Islet precursor cell (in vitro differentiated cells): ENCODE results near the gene AGAP3.
"Not testable (repeated sequence)": the region's sequence is repeated elsewhere in the genome, so short reads cannot be mapped to it uniquely, and the experiment has no call there.

ENCODE experiments used
- DNase-seq: peaks from one replicate; pipeline ENCODE4 v3.0.0-alpha.2; 2018

Gene AGAP3

GRCh38 chr7:151085691-151086620 is at the start of gene AGAP3:
Gene AGAP3, plus strand, starts transcription at chr7:151086475. Its CDS starts 267 bp downstream, at chr7:151086742.
- peak; percentile 93 for DNase-seq

- DNase-seq = peak; percentile 98
These were observed 47.1 kb upstream of the AGAP3 start for GRCh38 chr7:151038951-151039849.

DNA sequence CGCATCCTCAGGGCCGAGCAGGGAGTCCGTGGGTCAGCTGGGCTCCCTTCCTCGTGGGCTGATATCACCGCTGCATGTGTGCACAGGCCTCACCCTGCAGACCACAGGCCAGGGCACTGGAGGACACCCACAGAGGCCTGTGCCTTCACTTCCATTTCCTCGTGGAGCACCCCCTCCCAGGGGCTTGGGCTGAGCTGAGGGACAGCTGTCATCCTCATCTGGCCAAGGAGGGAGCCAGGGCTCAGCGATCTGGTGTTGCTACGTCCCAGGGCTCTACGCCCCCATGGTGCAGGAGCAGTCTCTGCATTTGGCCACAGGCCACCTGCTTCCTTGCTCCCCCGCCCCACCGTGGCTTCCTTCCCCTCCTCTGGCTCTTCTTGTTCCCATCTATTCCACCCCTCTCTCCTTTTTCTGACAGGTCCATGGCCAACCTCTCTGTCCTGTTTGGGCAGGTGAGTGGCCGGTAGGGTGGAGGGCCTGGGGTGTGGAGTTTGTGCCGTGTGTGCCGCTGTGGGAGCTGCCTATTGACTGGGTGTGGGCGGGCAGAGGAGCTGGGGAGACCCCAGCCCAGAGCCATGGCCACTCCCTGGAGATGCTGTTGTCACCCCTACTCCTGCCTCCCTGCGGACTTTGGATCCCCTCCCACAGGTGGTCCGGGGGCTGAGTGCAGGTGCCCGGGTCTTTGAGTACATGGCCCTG is 46.3 kb upstream of the AGAP3 start:
- no peak for DNase-seq

GRCh38 chr7:151040616-151041375 is 45.5 kb upstream of the AGAP3 start:
- DNase-seq = no peak

DNA sequence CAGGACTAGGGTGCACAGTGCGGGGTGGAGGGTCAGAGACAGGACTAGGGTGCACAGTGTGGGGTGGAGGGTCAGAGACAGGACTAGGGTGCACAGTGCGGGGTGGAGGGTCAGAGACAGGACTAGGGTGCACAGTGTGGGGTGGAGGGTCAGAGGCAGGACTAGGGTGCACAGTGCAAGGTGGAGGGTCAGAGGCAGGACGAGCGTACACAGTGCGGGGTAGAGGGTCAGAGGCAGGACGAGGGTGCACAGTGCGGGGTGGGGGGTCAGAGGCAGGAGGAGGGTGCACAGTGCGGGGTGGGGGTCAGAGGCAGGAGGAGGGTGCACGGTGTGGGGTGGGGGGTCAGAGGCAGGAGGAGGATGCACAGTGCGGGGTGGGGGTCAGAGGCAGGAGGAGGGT is 42.8 kb upstream of the AGAP3 start:
- not testable (repeated sequence) for DNase-seq

- DNase-seq = no peak
These were observed 42.3 kb upstream of the AGAP3 start for GRCh38 chr7:151043959-151044358.

- no peak for DNase-seq
These were observed 41.0 kb upstream of the AGAP3 start for GRCh38 chr7:151045262-151045661.

DNA sequence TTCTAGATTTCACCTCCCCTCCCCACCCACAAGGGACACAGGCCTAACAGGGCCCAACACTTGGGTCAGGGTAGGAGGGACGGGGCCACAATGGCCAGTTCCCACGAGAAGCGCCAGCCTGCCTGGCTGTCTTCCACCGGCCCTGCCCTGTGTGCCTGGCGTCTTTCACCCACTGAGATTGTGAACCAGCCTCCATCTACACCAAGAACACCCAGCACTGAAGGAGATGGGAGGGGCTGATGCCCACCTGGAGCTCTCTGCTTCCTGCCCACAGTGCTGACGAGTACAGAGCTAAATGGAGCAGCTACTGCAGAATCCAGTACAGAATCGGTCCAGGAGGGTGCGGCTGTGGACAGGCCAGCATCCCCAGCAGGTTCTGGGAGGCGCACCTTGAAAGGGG is 40.3 kb upstream of the AGAP3 start:
- DNase-seq = no peak

- no peak for DNase-seq
These were observed 39.4 kb upstream of the AGAP3 start for GRCh38 chr7:151046603-151047573.

- DNase-seq = no peak
These were observed 38.1 kb upstream of the AGAP3 start, which contains the start of gene ASIC3 for GRCh38 chr7:151047976-151048815. Gene ASIC3, plus strand, starts transcription at chr7:151048531. Its CDS starts 355 bp downstream, at chr7:151048886.

- no peak for DNase-seq
These were observed 37.3 kb upstream of the AGAP3 start for GRCh38 chr7:151048911-151049463.

GRCh38 chr7:151051108-151051507 is 35.2 kb upstream of the AGAP3 start:
- peak; percentile 92 for DNase-seq

DNA sequence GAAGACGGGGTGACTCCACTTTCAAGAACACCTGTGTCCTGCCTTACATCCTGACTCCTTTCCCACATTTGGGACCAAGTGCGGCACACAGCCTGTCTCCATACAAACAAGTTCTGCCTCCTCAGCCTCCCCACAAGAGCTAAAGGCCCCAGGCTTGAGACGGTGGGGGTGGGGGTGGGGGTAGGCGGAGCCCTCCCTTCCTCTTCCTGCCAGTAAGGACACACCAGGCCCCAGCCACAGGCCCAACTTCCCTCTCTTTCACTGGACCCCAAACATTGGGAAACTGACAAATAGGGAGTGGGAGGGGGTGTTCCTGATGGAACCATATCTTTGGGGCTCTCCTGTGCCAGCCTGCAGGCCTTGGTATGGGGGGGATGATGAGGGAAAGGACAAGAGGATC is 33.2 kb upstream of the AGAP3 start:
- DNase-seq = no peak

- no peak for DNase-seq
These were observed 32.5 kb upstream of the AGAP3 start for GRCh38 chr7:151053751-151054150.

DNA sequence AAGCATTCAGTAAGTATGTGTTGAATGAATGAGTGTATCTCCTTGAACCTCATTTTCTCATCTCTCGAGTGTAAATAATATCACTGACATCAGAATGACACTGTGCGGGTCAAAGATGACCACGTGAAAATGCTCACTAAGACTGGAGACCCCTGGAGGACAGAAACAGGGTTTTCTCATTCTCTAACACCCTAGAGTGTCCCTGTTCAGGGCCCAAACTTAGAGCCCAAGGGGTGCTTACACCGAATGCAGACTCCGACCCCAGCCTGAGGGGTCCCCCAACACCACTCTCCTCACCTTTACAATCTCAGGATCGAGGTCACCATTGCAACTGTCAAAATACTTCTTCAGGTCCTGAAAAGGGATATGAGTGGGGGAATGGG is 30.0 kb upstream of the AGAP3 start:
- no peak for DNase-seq

- peak; percentile 89 for DNase-seq
These were observed 29.4 kb upstream of the AGAP3 start for GRCh38 chr7:151056666-151057505.

GRCh38 chr7:151057506-151057988 is 28.7 kb upstream of the AGAP3 start, which contains the start of gene CDK5:
Gene CDK5, minus strand, starts transcription at chr7:151057897. Its CDS starts 49 bp downstream, at chr7:151057848.
- no peak for DNase-seq
